Central memory CD4-positive, alpha-beta T cell (primary cell): Measurements from ENCODE around the gene XYLT1.

Experiments
- DNase-seq: peaks from one replicate; pipeline ENCODE4 v3.0.0; 2022

The XYLT1 gene

GRCh38 chr16:17219991-17220390 is 250.8 kb downstream of the XYLT1 start:
- no peak for DNase-seq

GRCh38 chr16:17215936-17216335 is 254.8 kb downstream of the XYLT1 start:
- DNase-seq: no peak

GRCh38 chr16:17215306-17215705 is 255.5 kb downstream of the XYLT1 start:
- no peak for DNase-seq

GRCh38 chr16:17213974-17214373 is 256.8 kb downstream of the XYLT1 start:
- DNase-seq: no peak

- peak; percentile 6 for DNase-seq
These were observed 257.7 kb downstream of the XYLT1 start for GRCh38 chr16:17213025-17213424.

- DNase-seq: no peak
These were observed 258.2 kb downstream of the XYLT1 start for GRCh38 chr16:17212606-17213005.

- peak; percentile 9 for DNase-seq
These were observed 259.0 kb downstream of the XYLT1 start for GRCh38 chr16:17211797-17212196.

DNA sequence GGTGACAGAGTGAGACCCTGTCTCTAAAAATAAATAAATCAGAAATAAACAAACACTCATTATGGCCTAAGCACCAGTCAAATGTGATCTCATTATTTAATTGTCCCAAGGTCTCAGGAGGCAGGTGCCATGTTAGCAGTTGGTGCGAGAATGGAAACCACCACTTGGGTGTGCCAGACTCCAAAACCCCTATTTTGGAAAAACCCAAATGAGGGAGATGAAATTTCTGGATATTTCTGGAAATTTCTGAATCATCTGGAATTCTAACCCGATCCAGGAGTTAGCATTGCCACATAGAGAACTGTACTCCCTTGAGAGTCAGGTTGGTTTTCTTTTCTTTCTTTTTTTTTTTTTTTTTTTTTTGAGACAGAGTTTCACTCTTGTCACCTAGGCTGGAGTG is 264.0 kb downstream of the XYLT1 start:
- no peak for DNase-seq

GRCh38 chr16:17205279-17206211 is 265.2 kb downstream of the XYLT1 start:
- DNase-seq: no peak

DNA sequence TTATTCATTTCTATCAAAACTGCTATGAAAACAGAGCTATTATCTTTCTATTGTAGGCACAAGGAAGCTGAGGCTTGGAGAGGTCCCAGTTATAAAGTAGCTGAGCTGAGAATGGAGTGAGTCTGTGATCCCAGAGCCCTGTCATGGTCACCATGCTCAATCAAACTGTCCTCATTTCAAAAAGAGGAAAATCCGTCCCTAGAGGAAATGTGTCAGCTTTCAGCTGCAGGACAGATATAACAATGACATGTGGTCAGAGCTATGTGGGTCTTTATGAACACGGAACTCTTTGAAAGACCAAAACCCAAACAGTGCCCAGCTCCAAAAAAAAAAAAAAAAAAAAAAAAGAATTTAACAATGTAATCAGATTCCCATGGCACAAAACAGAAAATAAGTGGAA is 266.1 kb downstream of the XYLT1 start:
- no peak for DNase-seq

- DNase-seq: no peak
These were observed 266.6 kb downstream of the XYLT1 start for GRCh38 chr16:17204206-17204605.

GRCh38 chr16:17203424-17203823 is 267.3 kb downstream of the XYLT1 start:
- no peak for DNase-seq

GRCh38 chr16:17199135-17199534 is 271.6 kb downstream of the XYLT1 start:
- DNase-seq: no peak

DNA sequence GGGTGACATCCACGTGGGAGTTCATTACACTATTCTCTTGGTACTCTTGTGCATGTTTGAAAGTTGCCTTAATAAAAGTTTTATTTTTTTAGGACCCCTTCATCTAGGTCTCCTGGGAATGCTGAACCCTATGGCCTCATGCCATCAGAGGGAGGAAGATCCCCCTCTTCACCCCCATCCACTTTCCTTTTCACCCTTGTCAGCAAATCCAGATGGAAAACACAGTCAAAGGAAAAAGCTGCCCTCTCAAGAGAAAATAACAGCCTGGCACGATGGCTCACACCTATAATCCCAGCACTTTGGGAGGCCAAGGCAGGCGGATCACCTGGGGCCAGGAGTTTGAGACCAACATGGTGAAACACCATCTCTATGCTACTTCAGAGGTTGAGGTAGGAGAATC is 274.2 kb downstream of the XYLT1 start:
- no peak for DNase-seq

DNA sequence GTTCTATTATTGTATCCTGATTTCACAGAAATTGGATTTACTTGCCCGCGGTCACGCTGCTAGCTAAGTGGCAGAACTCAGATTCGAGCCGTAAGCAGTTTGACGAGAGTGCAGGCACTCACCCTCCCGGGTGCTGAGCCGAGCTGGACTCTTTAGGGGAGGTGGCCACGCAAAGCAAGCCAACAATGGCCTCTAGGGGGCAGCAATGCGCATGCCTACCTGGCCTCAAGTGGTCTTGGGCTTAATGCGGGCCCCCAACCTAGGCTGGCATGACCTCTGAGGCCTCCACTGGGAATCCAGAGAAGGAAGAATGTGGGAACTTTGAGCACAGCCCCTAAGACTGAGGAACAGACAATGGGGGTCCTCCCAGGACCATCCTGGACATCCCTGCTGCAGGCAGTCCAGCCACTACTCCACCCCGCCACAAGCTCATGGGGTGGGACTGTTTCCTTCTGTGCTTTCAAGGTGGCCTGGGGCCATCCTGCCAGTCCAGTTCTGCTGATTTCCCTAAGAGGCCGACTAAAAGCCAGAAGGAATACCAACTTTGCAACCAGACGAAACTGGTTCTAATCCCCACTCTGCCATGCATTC is 276.5 kb downstream of the XYLT1 start:
- peak; percentile 32 for DNase-seq

DNA sequence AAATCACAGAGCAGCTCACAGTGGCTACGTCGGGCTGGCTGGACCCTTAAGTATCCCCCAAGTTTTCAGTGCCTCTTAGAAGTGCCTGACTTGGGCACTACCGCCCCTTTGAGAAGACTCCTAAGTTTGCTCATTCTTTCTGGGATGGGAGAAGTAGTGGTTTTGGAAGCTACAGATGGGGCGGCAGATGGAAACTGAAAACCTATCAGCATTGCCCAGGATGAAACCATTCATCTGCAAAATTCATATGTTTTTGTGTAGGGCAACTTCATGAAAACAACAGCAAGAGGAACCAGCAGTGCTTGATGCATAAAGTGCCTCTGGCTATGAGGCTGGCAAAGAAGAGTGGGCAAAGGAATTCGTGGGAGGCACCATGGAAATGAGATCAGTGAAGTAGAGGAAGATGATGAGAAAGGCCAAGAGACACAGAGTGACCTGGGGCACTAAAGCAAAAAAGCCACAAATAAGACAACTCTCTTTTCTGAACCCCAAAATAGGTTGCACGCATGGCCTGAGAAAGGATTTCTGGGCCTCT is 277.1 kb downstream of the XYLT1 start:
- DNase-seq: no peak

DNA sequence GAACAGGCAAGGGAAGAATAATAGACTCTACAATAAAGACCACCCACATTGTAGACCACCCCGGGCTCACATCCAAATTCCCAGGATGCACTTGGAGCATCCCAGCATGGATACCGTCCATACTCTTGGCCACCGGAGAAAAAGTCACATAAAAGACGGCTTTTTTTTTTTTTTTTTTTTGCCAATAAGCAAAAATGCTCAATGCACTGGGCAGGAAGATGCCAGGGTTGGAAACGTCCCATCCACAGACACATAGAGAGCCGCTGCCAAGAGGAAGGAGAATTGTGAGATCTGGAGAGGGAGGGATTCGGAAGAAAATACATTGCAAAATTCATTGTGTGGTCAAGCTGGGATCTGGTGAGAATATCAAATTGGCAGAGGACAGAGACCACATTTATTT is 286.7 kb downstream of the XYLT1 start:
- DNase-seq: no peak

DNA sequence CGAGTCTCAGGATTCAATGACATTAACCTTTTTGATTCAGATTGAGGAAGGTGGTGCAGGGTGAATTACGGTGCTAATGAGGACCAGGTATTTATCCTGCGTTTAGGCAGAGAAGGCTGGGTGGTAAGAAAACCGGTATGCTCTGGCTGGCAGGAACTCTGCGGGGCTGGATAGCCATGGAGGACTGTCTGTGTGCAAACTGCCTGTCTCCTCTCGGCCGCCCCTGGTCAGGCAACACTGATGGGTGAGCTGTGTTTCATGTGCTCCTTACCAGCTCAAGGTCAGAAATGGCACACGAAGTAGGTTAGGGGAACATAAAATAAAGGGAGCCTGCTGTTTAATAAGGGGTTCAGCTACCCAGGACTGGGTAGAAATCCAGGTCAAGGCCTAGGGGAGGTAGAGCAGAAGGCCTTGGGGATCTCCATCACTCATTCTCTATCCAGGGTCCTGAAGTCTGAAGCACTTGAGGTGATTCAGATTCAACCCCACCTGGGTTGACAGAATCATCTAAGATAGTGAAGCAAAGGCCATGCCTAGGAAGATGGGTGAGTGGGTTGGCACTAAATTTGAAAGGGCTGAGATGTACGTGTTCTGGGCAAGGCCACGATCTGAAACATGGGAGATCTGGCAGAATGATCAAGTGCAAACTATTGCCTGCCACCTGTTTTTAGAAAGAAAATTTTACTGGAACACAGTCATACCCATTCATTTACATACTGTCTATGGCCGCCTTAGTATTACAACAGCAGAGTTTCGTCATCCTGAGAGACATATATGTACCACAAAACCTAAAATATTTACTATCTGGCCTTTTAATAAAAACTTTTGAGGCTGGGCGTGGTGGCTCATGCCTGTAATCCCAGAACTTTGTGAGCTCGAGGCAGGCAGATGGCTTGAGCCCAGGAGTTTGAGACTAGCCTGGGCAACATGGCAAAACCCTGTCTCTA is 292.5 kb downstream of the XYLT1 start:
- no peak for DNase-seq

DNA sequence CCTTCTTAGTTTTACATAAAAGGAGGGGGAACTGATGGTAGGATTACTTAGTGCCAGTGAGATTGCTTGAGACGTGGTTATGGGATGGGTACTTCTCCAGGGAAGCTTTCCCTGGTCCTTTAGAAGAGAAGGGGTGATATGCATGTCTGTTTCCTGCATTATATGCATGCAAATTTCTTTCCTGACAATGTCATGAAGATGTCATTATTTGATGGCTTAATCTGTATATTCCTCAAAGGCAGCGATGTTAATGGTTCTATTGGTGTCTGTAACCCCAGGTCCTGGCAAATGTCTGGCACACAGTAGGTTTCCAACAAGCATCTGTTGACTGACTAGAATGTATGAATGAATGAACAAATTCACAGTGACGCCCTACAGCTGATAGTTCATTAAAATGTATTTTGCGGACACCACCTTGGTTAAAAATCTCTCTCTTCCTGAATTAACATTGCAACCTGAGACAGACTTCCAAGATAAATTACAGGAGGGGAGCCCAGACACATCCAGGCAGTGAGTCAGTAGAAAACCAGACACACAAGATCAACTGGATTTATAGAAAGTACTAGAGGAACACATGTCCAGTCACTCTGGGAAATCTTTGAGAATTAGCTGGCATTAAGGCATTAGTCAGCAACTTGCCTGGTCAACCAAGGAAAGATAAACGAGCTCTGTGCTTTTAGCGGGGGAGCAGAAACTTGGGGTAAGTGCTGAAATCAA is 293.4 kb downstream of the XYLT1 start:
- no peak for DNase-seq

GRCh38 chr16:17176199-17176598 is 294.6 kb downstream of the XYLT1 start:
- no peak for DNase-seq

DNA sequence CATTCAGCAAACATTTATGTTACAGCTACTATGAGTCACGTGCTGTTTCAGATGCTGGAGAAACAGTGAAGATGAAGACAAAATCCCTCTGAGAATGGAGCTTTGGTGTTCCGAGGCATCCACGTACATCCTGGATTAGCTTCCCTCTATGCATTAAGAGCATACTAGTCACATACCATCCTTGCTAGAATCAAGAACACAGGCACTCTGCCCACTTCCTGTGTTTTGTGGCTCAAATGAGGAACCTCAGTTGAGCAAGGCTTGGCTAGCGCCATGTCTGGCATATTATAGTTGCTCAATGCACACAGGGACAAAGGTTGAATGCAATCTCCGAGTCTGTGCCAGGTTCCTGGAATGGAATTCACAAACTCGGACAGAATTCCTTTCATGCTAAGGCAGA is 297.5 kb downstream of the XYLT1 start:
- no peak for DNase-seq
